Right renal cortex interstitium (tissue), 3 donors: ENCODE results near the gene MAP2K3. TPM values are rescaled to one million over a fixed set of nuclear protein-coding genes. Genes with fewer than 3 reads are reported as not detected.

Experiments used
- DNase-seq, 3 donors: peaks; one replicate each; pipeline ENCODE4 v3.0.0-alpha.2; 2013; ENCODE audit warnings: low read depth in 3 of 3, low spot score in 2 of 3
- polyA plus RNA-seq, 3 donors: library from polyadenylated mRNA; unstranded; fragments of 120-200 nt; gene quantifications; one replicate each; pipeline ENCODE4 v1.2.1, GENCODE V29; 2013; ENCODE audit not compliant: insufficient read length in 3 of 3

Gene MAP2K3
- 10 to 100 TPM; 17.3 to 21.8 (median 17.6) TPM for polyA plus RNA-seq

GRCh38 chr17:21284319-21285163, at the start of gene MAP2K3:
Gene MAP2K3 (plus strand): TSS chr17:21284711. CDS start chr17:21284921, 210 bp downstream.
- peak; percentile 89 to 97 (median 94) for DNase-seq

GRCh38 chr17:21235921-21236320, 48.6 kb upstream of the MAP2K3 start:
- no peak for DNase-seq

- no peak for DNase-seq
Observed at GRCh38 chr17:21239680-21240368, 44.7 kb upstream of the MAP2K3 start.

GRCh38 chr17:21240369-21241055, 44.0 kb upstream of the MAP2K3 start:
- DNase-seq = no peak

- DNase-seq = no peak
Observed at GRCh38 chr17:21241564-21241963, 42.9 kb upstream of the MAP2K3 start.

GRCh38 chr17:21242026-21242697, 42.3 kb upstream of the MAP2K3 start:
- DNase-seq = no peak

- DNase-seq = no peak
Observed at GRCh38 chr17:21242780-21243515, 41.6 kb upstream of the MAP2K3 start.

- DNase-seq = no peak
Observed at GRCh38 chr17:21243516-21244303, 40.8 kb upstream of the MAP2K3 start.

GRCh38 chr17:21245639-21246084, 38.8 kb upstream of the MAP2K3 start:
- DNase-seq = no peak

GRCh38 chr17:21246698-21247097, 37.8 kb upstream of the MAP2K3 start:
- DNase-seq = no peak

- no peak for DNase-seq
Observed at GRCh38 chr17:21247552-21248258, 36.8 kb upstream of the MAP2K3 start.

GRCh38 chr17:21248500-21248899, 36.0 kb upstream of the MAP2K3 start:
- DNase-seq = no peak

GRCh38 chr17:21249086-21249795, 35.3 kb upstream of the MAP2K3 start:
- DNase-seq = no peak

GRCh38 chr17:21249920-21250703, 34.4 kb upstream of the MAP2K3 start:
- DNase-seq = no peak

GRCh38 chr17:21250854-21251253, 33.7 kb upstream of the MAP2K3 start:
- DNase-seq = no peak

- DNase-seq = no peak
Observed at GRCh38 chr17:21251337-21252010, 33.0 kb upstream of the MAP2K3 start.
